Suppressor macrophage treated with lipopolysaccharide for 4 hours (primary cell): Measurements from ENCODE around the gene CTSW.

Source experiments
- DNase-seq: peaks from one replicate; pipeline ENCODE4 v3.0.0-alpha.2; 2020

CTSW gene

DNA sequence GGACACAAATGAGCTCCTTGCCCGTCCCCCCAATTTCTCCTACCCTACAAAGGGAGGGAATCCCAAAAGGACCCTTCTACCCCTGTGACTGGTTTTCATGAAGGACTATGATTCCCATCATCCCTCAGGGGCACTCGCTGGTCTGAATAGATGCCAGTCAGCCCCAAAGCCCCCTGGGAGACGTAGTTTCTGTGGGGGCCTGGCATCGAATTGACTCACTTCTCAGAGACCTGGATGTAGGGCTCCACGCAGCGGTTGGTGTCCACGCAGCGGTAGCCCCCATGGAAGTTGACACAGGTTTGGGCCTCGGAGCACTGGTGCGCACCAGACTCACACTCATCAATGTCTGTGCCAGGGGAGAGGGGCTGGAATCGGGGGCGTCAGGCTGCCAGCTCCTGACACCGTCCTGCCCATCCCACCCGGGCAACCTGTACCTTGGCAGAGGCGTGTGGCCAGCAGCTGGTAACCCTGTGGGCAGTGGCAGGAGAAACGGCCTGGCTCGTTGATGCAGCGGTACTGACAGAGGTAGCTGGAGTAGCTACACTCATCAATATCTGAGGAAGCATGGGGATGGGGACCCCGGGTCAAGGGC is 11.5 kb upstream of the CTSW start:
- DNase-seq: no peak

DNA sequence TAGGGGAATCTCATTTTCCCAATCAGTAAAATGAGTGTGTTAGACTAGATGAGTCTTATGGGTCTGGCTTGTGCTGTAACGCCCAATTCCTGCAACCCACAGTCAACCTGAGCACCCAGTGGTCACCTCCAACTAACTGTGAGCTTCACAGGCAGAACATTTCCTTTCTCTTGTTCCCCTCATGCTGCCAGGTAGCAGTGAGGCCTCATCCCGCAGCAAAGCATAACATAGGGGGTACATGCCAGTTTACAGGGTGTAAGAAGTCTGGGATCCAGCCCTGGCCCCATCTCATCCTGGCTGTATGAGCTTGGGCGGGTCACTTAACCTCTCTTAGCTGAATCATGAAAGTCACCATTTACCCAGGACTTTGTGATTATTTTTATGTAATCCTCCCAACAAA is 10.7 kb upstream of the CTSW start:
- DNase-seq: no peak

DNA sequence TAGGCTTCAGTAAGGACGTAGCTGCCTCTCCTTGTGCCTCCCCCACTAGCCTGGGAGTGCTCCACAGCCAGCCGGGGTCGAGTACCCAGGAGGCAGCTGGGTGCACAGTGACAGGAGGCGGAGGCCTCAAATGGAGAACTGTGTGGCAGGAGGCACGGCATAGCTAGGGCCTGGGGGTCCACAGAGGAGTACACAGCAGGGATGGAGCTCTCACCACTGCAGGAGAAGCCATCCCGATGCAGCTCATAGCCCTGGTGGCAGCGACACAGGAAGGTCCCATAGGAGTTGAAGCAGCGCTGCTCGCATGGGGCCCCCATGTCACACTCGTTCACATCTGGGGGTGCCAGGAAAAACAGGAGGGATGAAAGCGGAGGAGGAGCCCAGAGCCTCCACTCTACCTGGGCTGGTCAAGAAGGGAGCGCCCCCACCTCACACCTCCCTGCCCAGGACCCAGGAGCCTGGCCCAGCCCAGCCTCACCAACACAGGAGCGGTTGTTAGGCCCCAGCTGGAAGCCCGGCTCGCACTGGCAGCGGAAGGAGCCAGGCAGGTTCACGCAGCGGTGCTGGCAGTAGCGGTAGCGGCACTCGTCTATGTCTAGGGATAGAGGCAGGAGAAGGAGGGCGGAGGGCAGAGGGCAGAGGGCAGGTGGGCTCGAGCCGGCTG is 9.9 kb upstream of the CTSW start:
- no peak for DNase-seq

DNA sequence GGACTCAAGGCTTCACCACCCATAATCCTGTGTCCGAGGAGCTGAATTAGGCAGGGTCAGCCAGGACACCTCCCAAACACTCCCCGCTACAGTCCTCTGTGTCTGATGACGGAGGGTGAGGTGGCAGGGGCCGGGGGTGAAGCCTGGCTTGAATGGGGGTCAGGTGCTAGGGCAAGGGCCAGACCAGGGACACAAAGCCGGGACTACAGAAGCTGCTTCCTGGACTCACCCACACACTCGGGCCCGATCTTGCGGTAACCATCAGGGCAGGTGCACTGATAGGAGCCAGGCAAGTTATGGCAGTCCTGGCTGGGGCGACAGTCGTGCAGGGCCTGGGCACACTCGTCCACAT is 9.4 kb upstream of the CTSW start:
- no peak for DNase-seq

DNA sequence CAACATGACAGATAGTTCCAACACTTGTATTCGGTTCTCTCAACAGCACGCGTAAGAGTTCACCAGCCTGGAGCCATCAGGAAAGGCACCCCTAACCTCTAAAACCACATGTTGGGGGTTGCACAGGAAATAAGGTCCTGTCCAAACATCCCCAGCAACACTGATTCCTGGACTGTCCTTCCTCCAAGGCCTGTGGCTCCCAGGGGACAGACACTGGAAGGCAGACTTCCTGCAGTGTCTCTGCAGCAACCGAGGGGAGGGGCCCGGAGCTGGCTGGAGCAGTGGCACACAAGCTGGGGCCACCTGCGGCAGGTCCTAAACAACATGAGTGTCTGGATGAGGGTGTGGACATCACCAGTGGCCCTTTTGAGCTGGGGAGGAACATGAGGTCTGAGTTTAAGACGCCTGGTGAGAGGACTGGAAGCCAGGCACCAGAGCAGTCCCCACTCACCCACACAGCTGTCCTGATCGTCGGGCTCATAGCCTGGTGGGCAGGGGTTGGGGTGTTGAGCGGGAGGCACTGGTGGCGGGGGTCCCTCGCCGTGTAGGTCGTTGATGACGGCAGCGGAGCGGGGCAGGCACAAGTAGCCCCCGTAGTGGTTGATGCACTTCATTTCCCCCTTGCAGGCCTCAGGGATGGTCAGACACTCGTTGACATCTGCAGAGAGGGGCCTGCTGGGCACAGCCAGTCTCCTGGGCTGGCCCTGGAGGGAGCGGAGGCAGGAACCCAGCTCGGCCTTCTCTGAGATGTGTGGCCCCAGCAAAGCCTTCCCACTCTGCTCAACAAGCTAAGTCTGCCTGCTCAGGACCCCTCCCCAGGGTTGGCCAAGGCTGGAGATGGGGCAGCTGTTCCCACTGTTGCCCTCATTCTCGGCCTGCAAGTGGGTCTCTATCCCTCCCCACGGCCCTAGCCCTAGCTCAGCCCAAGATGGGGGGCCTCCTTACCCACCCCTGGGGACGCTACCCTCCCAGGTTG is 8.6 kb upstream of the CTSW start:
- no peak for DNase-seq

DNA sequence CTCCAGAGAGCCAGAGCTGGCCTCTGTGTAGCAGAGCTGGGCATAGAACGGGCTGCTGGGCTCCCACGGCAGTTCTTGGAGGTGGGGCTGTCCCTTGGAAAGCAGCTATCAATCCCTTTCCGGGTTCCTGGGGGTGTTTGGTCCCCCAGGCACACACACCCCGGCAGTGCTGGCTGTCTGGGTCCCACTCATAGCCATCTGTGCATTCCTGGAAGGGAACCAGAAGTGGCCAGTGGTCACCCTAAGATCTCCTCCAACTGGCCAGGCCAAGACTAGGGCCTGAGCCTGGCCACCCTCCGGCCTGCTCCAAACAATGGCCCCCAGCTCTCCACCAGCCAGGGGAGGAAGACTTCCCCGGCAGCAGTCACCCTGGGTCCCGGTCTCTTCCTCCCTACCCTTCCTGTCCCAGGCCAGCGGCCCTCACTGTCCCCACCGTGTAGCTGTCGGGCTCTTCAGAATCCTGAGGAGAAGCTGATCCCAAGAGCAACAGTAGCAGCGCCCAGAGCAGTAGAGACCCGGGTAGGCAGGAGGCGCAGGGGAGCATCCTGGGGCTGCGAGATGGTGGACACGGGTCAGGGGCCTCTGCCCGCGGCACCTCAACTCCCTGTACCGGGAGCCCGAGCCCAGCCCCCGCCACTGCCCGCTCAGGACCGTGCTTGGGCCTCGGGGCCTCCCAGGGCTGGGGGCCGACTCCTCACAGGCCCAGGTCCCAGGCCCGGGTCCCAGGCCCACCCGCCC is 7.7 kb upstream of the CTSW start:
- DNase-seq: no peak

DNA sequence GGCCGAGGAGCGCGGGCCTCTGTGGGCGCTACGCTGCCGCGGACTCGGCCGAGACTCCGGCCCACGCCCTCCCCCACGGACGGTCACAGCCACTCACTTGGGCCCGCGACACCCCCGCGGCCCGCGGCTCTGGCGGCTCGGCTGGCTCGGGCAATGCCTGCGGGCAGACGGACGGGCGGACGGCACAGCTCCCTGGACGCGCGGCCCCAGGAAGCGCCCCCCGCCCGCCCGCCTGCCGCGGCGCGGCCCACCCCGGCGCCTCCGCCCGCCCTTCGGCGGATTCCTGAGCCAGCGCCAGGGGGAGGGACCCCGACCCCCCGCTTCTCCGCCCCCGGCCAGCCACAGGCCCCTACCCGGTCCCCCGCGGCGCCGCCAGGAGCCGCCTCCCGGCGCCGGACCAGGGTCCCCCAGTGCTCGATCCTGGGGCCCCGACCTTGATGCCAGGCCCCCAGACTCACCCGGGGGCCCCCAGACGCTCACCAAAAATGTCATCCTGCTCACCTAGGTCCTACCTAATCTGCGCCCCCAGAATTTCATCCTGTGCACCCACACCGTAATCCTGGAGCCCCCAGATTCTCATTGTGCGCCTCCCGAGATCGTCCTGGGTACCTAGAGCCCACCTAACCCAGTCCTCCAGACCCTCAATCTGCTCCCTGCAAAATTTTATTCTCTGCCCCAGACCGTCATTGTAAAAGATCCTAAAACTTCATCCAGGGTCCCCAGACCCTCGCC is 6.9 kb upstream of the CTSW start, which contains the start of gene EFEMP2:
EFEMP2 (minus strand) TSS at position 215 of the 732 bp plus-strand sequence. CDS start 446 bp downstream, outside the sequence.
- no peak for DNase-seq

DNA sequence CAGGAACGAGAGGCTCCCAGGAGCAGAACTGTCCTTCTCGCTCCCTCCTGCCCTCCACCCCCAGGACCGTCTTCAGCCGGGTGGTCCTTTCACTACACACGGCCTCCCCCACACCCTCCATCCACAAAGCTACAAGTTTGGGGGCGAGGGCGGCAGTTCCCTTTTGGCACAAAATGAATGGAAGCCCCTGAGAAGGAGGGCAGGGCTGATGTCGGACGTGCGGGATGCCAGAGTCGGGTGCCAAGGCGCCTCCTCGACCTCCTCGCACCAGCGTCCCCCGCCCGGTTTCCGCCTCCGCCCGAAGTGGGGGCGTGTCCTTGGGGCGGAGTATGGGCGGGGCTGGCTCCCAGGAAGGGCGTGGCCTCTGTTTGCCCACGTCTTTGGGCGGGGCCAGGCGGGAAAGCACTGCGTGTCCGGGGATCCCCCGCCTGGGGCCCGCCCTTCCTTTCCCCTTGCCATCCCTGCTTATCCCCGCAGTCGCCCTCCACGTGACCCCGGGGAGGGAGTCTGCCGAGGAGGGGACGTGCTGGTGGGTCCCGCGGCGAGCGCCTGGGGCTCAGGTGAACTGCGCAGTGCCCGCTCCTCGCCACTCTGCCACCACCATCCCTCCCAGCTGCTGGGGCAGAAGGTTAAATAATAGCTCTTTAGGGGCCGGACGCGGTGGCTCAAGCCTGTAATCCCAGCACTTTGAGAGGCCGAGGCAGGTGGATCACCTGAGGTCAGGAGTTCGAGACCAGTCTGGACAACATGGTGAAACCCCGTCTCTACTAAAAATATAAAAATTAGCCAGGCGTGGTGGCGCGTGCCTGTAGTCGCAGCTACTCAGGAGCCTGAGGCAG is 6.1 kb upstream of the CTSW start:
- peak; percentile 98 for DNase-seq

DNA sequence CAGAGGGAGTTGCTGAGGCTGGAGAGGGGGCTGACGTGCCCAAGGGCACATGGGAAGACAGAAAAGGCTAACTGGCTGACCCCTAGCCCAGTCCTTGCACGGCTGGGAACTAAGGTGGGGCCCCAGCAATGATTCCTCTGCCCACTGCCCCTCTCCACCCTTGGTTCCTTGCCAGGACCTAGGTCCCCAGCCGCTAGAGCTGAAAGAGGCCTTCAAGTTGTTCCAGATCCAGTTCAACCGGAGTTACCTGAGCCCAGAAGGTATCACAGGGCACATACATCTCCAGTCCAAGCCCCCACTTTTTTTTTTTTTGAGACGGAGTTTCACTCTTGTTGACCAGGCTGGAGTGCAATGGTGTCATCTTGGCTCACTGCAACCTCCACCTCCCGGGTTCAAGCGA is 390 bp downstream of the CTSW start:
- no peak for DNase-seq

DNA sequence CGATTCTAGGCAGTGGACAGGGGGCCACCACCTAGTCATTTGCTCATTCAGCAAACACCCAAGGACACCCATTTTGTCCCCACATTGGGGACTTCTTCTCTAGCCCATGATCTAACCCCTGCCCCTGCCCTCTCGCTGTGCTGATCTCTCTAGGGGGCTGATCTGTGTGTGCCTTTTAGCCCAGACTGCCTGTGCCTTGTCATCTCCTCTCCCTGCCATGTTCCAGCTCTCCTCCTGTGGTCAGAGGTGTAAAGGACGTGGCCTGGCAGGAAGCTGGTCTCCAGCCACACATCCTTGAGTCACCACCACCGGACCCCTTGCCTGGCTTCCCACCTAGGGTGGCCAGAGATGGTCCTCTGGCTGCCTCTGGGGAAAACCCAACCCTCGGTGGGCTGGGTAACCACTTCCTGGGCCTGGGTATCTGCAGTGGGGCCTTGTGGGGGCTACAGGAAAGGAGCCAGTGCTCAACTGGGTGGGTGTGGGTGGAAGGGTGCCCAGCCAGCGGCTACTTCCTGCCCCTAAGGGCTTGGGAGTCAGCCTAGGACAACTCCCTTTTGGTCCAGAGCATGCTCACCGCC is 1.3 kb downstream of the CTSW start:
- DNase-seq: no peak

DNA sequence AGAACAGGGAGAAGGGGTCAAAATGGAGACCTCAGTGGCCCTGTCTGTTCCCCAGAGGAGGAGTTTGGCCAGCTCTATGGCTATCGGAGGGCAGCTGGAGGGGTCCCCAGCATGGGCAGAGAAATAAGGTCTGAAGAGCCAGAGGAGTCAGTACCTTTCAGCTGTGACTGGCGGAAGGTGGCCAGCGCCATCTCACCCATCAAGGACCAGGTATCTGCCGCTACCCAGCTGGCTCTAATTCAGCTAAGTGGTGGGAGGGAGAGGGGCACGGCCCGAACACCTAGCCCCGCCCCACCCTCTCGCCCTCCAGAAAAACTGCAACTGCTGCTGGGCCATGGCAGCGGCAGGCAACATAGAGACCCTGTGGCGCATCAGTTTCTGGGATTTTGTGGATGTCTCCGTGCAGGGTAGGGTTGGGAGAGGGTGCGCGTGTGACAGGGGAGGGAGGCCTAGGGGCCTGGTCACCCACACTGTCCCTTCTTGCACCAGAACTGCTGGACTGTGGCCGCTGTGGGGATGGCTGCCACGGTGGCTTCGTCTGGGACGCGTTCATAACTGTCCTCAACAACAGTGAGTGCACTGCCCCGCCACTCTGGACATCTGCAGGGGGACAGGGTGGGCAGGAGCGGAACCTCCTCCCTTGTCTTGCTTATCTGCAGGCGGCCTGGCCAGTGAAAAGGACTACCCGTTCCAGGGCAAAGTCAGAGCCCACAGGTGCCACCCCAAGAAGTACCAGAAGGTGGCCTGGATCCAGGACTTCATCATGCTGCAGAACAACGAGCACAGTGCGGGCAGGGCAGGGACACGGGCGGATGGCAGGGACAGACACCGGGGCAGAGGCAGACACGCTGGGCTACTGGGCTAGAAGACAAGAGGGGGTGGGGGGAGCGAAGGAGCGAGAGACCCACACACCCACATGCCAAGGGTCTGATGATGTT is 2.8 kb downstream of the CTSW start:
- DNase-seq: no peak

DNA sequence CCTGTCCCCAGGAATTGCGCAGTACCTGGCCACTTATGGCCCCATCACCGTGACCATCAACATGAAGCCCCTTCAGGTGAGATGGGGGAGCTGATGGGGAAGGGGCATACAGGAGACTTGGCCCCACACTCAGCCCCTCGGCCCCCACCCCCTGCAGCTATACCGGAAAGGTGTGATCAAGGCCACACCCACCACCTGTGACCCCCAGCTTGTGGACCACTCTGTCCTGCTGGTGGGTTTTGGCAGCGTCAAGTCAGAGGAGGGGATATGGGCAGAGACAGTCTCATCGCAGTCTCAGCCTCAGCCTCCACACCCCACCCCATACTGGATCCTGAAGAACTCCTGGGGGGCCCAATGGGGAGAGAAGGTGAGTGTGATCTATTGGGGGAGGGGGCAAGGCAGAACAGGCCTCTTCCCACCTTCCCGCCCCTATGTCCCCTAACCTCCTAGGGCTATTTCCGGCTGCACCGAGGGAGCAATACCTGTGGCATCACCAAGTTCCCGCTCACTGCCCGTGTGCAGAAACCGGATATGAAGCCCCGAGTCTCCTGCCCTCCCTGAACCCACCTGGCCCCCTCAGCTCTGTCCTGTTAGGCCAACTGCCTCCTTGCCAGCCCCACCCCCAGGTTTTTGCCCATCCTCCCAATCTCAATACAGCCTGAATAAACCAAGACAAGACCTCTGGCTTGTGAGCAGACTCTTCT is 3.6 kb downstream of the CTSW start:
- no peak for DNase-seq

DNA sequence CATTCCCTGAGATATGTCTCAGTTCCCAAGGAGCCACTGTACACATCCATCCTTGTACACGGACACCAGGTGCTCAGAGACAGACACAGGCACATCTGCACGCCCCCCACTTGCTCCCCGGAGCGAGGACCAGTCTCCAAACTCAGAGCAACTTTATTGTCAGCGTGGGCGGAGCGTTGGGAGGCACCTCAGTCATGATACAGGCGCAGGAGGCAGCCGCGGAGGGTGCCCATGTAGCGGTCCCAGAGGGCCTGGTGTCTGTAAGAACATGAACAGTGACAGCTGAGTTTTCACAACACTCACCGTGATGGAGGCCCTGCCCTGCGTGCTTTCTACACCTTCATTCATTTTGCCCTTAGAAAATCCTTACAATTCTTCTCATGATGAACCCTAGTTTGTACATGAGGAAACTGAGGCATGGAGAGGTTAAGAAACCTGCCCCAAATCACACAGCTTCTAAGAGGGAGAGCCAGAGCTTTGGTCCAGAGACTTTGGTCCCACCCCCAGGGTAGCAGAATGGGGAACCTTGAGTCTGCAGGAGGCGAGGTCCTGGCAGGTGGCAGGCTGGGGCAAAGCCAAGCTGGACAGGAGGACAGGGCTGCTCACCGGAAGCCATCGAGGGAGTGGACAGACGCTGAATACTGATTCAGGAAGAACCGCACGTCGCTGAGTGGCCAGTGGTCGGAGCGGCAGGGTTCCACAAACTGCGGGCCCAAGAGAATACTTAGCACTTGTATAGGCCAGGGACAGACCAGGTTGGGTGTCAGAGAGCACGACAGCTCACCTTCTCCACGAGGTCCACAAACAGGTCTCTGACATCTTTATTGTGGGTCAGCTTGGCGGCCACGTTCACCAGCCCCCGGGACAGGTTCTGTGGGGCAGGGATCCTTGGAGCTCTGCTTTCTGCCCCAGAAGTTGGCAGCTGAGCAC is 4.4 kb downstream of the CTSW start:
- DNase-seq: no peak

DNA sequence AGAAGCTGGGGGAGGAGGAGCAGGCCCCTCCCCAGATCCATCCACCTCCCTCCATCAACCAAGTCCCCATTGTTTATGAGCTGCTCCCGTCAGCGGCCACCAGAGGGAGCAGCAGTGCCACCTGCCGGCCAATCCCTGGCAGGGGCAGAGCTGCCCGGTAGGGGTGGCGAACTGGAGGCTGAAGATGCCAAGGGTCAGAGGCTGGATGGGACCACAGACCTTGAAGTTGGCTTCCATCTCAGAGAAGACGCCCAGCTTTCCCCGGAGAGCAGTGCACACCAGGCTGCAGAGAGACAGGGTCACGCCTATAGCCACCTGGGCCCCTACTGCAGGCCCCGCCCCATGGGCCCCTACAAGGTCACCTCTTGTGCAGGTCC is 5.1 kb downstream of the CTSW start:
- peak; percentile 89 for DNase-seq

DNA sequence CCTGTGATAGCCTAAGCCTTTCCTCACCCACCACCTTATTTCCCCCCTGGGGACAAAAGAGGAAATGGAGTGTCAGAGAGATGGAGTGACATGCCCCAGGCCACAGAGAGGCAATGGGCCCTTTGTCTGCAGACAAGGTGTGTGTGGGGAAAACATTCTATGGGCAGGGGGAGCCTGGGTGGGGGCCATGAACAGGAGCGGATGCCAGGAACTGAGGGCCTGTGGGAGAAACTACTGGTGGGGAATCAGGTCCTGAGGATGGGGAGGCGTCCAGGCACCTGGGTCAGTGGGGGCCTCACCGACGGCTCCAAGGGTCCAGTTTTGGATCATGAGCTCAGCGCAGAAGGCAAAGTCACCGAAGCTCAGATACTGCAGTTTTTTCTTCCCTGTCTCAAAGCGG is 5.6 kb downstream of the CTSW start:
- DNase-seq: no peak

DNA sequence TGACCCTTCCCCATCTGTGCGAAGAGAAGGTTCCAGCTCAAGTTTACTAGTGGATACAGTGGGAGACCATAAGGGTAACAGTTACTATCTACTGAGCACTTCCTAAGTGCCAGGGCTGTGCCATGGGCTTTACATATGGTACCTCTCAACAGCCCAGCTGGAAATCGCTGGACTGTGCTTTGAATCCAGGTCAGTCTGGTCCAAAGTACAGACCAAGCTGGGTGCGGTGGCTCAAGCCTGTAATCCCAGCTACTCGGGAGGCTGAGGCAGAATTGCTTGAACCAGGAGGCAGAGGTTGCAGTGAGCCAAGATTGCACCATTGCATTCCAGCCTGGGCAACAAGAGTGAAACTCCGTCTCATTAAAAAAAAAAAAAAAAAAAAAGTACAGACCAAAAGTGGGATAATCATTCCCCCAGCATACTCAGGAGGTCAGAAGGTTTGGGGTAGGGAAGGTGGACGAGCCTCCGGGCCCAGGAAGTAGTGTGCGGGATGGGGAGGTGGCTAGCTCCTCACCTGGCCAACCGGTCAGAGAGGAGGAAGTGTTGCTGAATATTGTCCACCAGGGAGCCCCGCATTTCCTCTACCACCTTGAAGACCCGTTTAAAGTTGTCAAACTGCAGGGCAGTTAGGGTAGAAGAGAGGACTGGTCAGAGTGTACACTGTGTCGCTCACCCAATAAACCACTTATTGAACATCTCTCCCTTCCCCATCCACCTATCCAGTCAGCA is 6.3 kb downstream of the CTSW start:
- no peak for DNase-seq
